CD4-positive, alpha-beta T cell treated with Interleukin-4 for 1 hour (primary cell): ENCODE results near the gene ADAMTS2.
"Not testable (repeated sequence)": the region's sequence is repeated elsewhere in the genome, so short reads cannot be mapped to it uniquely, and the experiment has no call there.

Experiments used
- DNase-seq, 2 donors: peaks; one replicate each; pipeline ENCODE4 v3.0.0-alpha.2; 2020 to 2022

ADAMTS2 gene

GRCh38 chr5:179324316-179324715 lies 20.9 kb downstream of the ADAMTS2 start:
- not testable (repeated sequence) for DNase-seq

- no peak for DNase-seq
These were observed 22.0 kb downstream of the ADAMTS2 start for GRCh38 chr5:179323026-179323870.

DNA sequence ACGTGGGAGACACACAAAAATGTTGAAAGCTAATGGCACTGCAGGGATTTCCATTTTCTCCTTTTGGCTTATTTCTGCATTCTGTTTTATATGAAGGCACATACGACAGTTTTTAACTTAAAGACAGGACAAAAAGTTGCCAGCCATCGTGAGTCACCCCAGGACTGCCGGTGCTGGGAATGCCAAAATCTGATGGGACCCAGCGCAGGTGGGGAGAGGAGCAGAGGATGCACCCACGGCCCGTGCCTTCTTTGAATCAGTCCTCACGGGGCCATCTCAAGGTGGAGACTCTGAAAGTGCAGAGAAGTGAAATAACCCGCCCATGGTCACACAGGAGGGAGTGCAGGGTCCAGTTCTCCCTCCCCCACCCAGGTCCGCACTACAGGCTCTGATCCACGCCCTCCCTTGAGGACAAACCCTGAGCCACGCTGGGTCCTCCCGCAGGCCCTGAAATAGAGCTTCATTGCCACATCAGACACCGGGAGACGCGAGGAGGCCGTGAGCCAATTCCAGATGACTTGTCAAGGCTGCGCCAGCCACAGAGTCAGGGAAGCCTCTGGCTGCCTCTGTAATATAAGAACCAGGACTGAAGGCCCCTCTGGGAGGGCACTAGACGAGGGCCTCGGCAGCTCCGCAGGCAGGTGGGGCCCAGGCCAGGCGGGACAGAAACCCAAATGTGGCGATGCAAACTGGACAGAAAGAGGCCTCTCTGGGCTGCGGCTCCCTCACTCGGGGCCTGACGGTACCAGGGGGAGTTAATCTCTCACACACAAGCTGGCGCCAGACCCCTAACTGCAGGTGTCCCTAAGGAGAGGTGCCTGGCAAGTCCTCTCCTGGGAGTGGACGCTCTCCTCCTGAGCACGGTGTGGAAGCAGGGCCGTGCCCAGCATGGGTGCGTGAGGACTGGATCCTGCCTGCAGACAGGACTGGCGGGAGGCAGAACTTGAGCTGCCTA lies 22.9 kb downstream of the ADAMTS2 start:
- no peak for DNase-seq

DNA sequence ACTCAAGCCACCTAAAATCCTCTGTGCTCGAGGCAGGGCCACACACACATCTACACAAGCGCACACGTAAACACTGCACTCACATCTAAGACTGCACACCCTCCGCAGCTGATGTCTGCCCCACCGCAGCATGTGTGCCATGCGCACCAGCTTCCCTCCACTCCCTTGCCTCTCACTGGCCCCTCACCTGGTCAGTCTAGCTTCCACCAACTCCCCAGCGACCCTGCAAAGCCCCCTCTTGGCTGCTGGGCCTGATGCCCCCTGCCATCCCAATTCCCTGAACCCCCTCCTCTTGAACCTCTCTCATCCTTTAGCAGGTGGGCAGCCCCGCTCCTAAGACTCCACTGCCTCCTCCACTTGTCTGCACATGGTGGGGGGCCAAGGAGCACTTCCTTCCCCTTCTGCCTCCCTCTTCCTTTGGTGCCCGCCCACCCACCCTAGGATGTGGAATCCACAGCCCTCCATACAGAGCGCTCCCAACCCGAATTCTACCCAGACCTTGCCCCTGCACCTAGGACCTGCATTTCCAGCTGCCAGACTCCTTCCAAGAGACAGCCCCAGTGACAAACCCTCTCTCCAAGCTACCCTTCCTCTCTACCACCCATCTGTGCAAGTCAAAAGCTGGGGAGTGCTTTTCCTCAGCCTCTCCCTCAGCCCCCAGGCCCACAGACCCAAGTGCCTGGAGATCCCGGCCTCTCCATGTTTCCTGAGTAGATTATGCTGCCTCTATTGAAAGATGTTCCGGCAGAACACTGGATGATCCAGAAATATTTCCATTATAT lies 23.9 kb downstream of the ADAMTS2 start:
- no peak for DNase-seq

DNA sequence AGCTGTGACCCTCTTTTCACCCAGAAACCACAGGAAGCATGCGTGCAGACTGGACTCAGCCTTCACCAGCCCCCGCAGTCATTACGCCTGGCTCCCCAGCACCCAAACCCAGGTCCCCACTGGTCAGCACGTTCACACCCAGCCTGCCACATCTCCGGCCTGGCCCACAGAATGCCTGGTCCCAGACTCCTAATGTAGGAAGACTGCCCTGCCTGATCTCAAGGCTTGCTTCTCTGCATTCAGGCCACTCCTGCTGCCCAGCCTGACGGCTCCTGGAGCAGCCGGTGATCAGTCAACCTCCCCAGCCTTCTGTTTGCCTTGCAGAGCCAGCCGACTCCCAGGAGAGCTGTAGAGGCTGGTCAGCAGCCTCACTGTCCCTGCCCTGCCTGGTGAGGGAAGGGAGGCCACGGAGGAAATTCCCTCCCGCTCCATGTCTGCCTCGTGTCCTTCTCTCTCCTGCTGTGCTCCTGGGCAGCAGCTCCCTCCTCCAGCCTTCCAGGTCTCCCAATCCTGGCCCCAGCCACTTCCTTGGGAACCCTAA lies 25.4 kb downstream of the ADAMTS2 start:
- no peak for DNase-seq

- DNase-seq, result no peak
These were observed 26.1 kb downstream of the ADAMTS2 start for GRCh38 chr5:179319123-179319522.

DNA sequence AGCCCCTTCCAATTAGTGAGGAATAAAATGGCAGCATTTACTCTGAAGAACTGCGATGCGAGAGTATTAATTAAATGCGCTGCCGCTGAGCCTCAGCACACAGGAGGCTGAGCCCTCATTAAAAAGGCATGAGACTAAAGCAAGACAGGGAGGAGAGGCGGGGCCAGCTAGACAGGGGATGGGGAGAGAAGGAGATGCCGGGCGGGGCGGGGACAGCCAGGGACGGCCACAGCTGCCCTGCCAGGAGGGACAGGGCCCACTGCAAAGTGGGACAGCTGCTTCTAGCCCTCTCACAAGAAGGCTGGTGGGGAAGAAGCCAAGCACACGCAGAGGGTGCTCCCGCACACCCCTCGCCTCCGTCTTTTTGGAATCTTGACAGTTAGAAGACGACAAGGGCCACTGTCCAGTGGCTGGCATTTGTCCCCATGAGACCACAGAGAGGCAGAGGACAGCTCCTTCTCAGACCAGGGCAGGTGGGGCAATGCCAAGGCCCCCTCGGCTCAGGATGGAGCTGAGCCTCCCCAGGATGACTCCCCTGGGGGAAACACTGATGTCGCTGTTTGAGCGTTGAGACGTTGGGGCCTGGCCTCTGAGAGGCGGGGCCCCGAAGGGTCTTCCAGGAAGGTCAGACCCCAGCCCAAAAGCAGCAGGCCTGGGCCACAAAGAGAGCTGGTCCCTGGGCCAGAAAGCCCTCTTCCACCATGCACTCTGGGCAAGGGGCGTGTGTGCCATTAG lies 26.9 kb downstream of the ADAMTS2 start:
- DNase-seq, result no peak

DNA sequence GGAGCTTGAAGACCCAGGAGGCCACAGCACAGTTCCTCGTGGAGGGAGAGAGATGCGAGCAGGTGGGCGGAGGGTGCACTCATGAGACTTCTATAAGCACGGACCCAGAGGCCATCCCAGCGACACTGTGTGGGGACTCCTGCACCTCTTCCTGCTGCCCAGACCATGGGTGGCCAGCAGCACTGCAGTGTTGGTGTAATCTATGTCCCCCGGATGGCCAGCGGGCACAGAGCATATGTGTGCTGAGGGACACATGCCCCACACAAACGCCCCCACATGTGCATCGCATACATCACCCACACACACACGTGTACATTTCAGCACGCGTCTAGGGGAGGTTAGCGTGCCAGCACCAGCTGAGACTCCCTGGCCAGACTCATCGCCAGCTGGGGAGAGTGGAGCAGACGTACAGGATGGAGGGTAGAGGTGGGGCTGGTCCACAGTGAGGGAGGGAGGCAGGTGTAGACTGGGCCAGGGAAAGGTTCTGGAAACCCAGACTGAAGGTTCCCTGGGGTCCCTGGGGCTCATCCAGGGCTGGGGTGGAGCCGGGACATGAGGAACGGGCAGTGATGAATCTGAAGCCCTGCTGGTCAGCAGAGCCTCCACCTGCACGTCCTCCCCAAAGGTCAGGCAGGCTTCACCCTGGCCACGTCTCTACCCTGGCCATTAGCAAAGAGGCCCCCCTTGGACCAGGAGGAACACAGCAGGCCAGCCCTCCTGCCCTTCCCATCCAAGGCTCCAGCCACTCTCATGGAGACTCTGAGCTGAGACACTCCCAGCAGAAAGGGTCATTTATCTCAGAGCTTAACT lies 27.6 kb downstream of the ADAMTS2 start:
- DNase-seq, result no peak

GRCh38 chr5:179316982-179317381 lies 28.3 kb downstream of the ADAMTS2 start:
- DNase-seq, result no peak

DNA sequence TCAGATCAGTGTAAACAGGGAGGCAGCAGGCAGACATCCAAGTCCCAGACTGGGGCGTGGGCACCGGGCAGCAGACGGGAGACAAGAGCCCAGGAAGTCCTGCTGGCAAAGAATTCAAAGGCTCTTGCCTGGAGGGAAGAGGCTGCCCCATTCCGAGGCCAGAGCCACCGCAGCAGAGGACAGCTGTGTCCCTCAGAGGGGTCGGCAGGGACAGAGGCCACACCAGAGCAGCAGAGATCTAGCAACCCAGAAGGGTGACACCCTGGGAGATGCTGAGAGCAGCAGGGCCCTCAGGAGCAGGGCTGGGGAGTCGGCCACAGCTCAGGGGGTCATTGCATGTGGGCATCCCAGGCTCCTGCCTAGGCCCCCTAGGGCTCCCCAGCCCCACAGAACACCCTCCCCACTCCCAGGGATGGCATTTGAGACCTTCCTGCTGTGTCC lies 29.1 kb downstream of the ADAMTS2 start:
- DNase-seq, result no peak

DNA sequence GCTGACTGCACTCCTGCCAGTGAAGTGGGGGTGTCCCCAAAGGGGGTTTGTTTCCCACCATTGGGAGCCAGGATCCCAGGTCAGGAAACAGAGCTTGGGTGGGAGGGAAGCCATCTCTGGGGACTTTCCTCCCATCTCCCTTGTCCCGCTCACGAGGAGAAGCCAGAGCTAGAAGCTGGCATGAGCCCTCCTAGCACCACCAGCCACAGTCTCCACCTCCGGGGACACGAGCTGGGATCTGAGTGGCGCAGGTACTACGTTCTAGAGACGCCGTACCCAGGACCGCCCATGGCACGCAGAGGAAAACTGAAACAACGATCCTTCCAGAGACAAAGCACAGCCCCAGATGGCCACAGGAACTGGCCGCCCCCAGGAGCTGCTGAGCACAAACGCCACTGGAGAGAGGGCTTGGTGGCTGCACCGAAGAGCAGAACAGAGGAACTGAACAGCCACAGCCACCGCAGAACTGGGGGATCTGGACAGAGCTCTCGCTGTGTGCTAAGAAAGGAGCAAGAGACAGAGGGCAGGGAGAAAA lies 29.8 kb downstream of the ADAMTS2 start:
- DNase-seq, result no peak

DNA sequence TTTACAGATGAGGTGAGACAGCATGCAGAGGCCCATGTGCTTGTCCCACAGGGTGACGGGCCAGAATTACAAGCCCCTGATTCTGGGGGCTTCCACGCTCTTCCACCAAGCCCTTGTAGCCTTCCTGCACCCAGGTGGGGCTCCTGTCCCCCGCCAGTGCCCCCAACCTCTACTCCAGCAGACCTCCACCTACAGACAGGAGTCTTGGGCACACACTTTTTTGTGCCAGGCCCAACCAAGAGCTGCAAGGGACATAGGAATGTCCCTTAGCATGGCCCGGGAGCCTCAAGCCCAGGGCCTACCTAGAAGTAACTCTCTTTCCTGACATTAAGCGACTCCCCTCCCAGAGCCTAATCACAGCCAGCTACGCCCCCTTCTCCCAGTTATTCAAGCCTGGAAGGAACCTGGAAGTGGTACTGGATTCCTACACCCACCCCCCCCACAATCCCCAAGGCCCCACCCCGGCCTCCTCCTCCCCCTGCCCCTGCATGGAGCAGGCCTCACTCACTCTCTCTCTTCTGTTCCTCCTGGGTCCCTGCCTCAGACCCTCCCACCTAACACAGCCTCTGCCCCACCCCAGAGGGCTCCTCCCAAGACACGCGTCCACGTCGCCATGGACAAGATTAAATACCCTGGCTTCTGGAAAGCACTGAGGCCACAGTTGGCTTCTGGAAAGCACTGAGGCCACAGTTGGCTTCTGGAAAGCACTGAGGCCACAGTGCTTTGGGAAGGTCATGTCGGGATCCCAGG lies 30.5 kb downstream of the ADAMTS2 start:
- no peak for DNase-seq

- no peak for DNase-seq
These were observed 31.3 kb downstream of the ADAMTS2 start for GRCh38 chr5:179313849-179314521.

GRCh38 chr5:179312557-179313235 lies 32.6 kb downstream of the ADAMTS2 start:
- DNase-seq, result no peak

- DNase-seq, result no peak
These were observed 33.7 kb downstream of the ADAMTS2 start for GRCh38 chr5:179311581-179311980.

DNA sequence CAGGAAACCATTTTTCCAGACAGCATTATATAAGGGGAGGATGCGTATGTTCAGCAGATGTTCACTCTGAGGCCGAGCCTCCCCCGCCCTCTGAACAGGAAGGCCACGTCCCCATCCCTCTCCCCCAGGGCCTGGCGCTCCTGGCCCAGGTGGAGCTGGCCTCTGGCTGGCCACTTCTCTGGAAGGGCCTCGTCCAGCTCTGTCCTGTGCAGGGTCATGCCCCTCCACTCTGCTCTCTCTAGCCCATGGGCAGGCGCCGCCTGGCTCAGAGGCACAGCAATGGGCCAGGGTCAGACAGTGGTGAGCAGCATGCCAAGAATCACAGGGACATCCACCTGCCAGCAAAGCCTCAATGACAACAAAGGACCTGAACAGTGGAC lies 34.2 kb downstream of the ADAMTS2 start:
- no peak for DNase-seq

DNA sequence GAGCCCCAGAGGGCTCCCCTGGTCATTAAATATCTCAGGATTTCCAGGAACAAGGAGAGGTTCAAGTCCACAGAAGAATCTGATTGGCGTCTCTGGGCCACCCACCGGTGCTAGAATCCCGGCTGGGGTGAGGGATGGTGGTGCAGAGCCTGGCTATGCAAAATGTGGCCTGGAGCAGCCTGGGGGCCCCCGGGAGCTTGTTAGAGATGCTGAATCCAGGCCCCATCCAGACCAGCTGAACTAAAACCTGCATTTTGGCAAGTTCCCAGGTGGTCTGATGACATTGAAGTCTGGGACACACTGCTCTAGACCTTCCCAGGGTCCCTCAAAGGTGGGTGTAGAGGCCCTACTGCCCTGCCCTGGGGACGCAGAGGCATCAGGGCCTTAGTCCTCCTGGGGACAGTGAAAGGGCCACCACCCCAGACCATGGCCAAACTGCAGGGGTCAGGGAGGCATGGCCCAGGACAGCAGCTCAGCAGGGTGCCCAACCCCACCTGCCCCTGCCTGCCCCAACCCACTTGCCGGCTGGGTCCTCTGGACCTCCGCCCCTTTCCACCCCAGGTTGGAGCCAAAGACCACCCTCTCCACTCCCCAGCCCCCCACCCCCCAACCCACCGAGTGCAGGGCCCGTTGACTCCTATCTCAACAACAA lies 34.7 kb downstream of the ADAMTS2 start:
- DNase-seq, result no peak

- no peak for DNase-seq
These were observed 35.4 kb downstream of the ADAMTS2 start for GRCh38 chr5:179309751-179310320.
